GM19397 (cell line): ENCODE results near the gene SUPT3H.

ENCODE experiments used
- ATAC-seq: cut with Tn5 transposase; IDR thresholded peaks from one replicate; pipeline ENCODE4 v1.9.1; 2021; ENCODE audit warnings: mild to moderate bottlenecking, moderate library complexity; ENCODE audit not compliant: unreplicated experiment

The SUPT3H gene

GRCh38 chr6:45265246-45265645, 112.5 kb downstream of the SUPT3H start:
- no peak for ATAC-seq

- ATAC-seq: no peak
These were observed 117.0 kb downstream of the SUPT3H start for GRCh38 chr6:45260696-45261095.

GRCh38 chr6:45256697-45257695, 120.7 kb downstream of the SUPT3H start:
- ATAC-seq: no peak

- ATAC-seq: no peak
These were observed 122.3 kb downstream of the SUPT3H start for GRCh38 chr6:45255434-45255833.

- no peak for ATAC-seq
These were observed 123.5 kb downstream of the SUPT3H start for GRCh38 chr6:45254253-45254652.

GRCh38 chr6:45253453-45253852, 124.3 kb downstream of the SUPT3H start:
- ATAC-seq: no peak

- ATAC-seq: no peak
These were observed 146.1 kb downstream of the SUPT3H start for GRCh38 chr6:45231660-45232059.

GRCh38 chr6:45229416-45229815, 148.3 kb downstream of the SUPT3H start:
- no peak for ATAC-seq

GRCh38 chr6:45226081-45226480, 151.7 kb downstream of the SUPT3H start:
- ATAC-seq: no peak

- no peak for ATAC-seq
These were observed 155.4 kb downstream of the SUPT3H start for GRCh38 chr6:45222380-45222779.

- no peak for ATAC-seq
These were observed 162.0 kb downstream of the SUPT3H start for GRCh38 chr6:45215759-45216158.

- ATAC-seq: no peak
These were observed 164.8 kb downstream of the SUPT3H start for GRCh38 chr6:45212976-45213375.

GRCh38 chr6:45209762-45210161, 168.0 kb downstream of the SUPT3H start:
- ATAC-seq: no peak

GRCh38 chr6:45206793-45207492, 170.8 kb downstream of the SUPT3H start:
- no peak for ATAC-seq

- no peak for ATAC-seq
These were observed 176.2 kb downstream of the SUPT3H start for GRCh38 chr6:45201484-45201883.

GRCh38 chr6:45200510-45200909, 177.2 kb downstream of the SUPT3H start:
- no peak for ATAC-seq

GRCh38 chr6:45199554-45199953, 178.2 kb downstream of the SUPT3H start:
- no peak for ATAC-seq

- ATAC-seq: no peak
These were observed 181.6 kb downstream of the SUPT3H start for GRCh38 chr6:45196121-45196520.

- no peak for ATAC-seq
These were observed 182.6 kb downstream of the SUPT3H start for GRCh38 chr6:45195137-45195536.

GRCh38 chr6:45192556-45192955, 185.2 kb downstream of the SUPT3H start:
- ATAC-seq: no peak

- no peak for ATAC-seq
These were observed 186.3 kb downstream of the SUPT3H start for GRCh38 chr6:45191414-45191813.

GRCh38 chr6:45187836-45188235, 189.9 kb downstream of the SUPT3H start:
- no peak for ATAC-seq
